Pancreas (tissue), 10 donors: Measurements from ENCODE around the gene MAN1A1. TPM values are rescaled to one million over a fixed set of nuclear protein-coding genes. Genes with fewer than 3 reads are reported as not detected.

Experiments
- ATAC-seq, 4 donors: fragments of 200-7000 bp; cut with Tn5 transposase; one replicate each; pipeline versions ENCODE4 v1.8.0 to v1.9.1; 2020; ENCODE audit warnings: mild to moderate bottlenecking in 4 of 4, moderate library complexity in 4 of 4
- DNase-seq, 6 donors: peaks; one replicate each; pipeline ENCODE4 v3.0.0-alpha.2; 2020
- FAIRE-seq: peaks from 2 replicates; lab custom pipeline; 2012; peaks lifted over from hg19 to GRCh38; lab: Jason Lieb, UNC
- H3K27ac ChIP-seq, 4 donors: fragments of 200-600 bp; sonication (generic); 1 replicate in 3 of 4; 2 replicates in 1 of 4; pipeline versions ENCODE4 v1.5.0 to v1.8.0; 2020
- H3K27me3 ChIP-seq, 4 donors: fragments of 200-600 bp; one replicate each; pipeline ENCODE4 v1.8.0; 2021
- H3K36me3 ChIP-seq, 3 donors: fragments of 200-600 bp; sonication (generic) in 1 of 3; one replicate each; pipeline versions ENCODE4 v1.5.0 to v1.8.0; 2020 to 2021
- H3K4me1 ChIP-seq, 3 donors: fragments of 200-600 bp; one replicate each; pipeline ENCODE4 v1.8.0; 2021
- H3K4me3 ChIP-seq, 4 donors: fragments of 200-600 bp; sonication (generic) in 2 of 4; one replicate each; pipeline versions ENCODE4 v1.5.0 to v1.8.0; 2020 to 2021
- H3K9me3 ChIP-seq, 4 donors: fragments of 200-600 bp; one replicate each; pipeline ENCODE4 v1.8.0; 2021
- CTCF ChIP-seq, 4 donors: fragments of 200-600 bp; sonication (generic) in 3 of 4; IDR thresholded peaks; one replicate each; pipeline versions ENCODE4 v1.5.0 to v1.8.0; 2021; ENCODE audit warnings: antibody characterized with exemption in 4 of 4
- WGBS, 2 donors: extraction: QIAGEN DNeasy Blood & Tissue Kit; methylation state at CpG; one replicate each; pipeline ENCODE4 v1.1.7; 2013; 5-methylcytosine and 5-hydroxymethylcytosine counted together
- intact Hi-C, 3 donors: fragments of 100-400 bp; cut with DNase I; formaldehyde crosslinking; loops; one replicate each; pipeline versions ENCODE4 v1.11.1 to v1.14.2; 2022
- polyA plus RNA-seq, 2 donors: library from polyadenylated mRNA; stranded (reverse); fragments of 200-250 nt; gene quantifications; one replicate each; pipeline ENCODE4 v1.2.3, GENCODE V29; 2013
- total RNA-seq, 6 donors: library from RNA; stranded (reverse); fragmentation: NEBNext Ultra II Directional in 4 of 6; extraction: Animal tissue kit (Norgen Biotek cat#: 25700) in 4 of 6; gene quantifications; one replicate each; pipeline versions ENCODE4 v1.2.1 to v1.2.4, GENCODE V29; 2021 to 2023
- donor health status: healthy with polysubstance abuse.
- donor health status: DM: no; HTN: no; CAD: no; lungs with moderate emphysema.
- donor health status: DM: no; HTN: no; CAD: no.
- donor health status: control.
- donor health status: control.
- donor health status: Bipolar disorder and iron deficiency.
- donor health status: DM: yes; HTN: yes; CAD: no.
- donor health status: DM: no; HTN: no; CAD: no.
- donor health status: DM: no; HTN: no; CAD: no.
- donor health status: DM: yes; HTN: yes; CAD: no.

MAN1A1 gene
- total and polyA plus RNA-seq, 8 donors, result 11.7 to 86.1 (median 30.7) TPM

- Histone ChIP-seq H3K27ac (no peak overlapping the region), H3K4me1 (peaks cover 0 to 45% (median 27%) of the 10 kb centered on the region in 3 donors), H3K4me3 (no peak overlapping the region), H3K36me3 (no peaks in the 10 kb centered on the region), H3K27me3 (no peaks in the 10 kb centered on the region), H3K9me3 (no peaks in the 10 kb centered on the region)
- peak; percentile 74 to 86 (median 82) for ATAC-seq
- WGBS, 2 donors, result 66 to 70% methylated on average over 3 of the region's 3 CpGs
- TF ChIP-seq CTCF (IDR thresholded peaks at IDR 0.05), result peak in 2 of 4 donors; percentile 30 to 46
- no peak for DNase-seq
- no peak for FAIRE-seq
- intact Hi-C loops, result no loop called here
Measured at GRCh38 chr6:119333707-119334295, 15.8 kb downstream of the MAN1A1 start.

- no peaks in the 10 kb centered on the region for H3K36me3 ChIP-seq
- WGBS, 2 donors, result 70 to 78% methylated on average over 5 of the region's 5 CpGs
- intact Hi-C loops, result no loop called here
Measured at GRCh38 chr6:119333063-119333609, 16.4 kb downstream of the MAN1A1 start.

DNA sequence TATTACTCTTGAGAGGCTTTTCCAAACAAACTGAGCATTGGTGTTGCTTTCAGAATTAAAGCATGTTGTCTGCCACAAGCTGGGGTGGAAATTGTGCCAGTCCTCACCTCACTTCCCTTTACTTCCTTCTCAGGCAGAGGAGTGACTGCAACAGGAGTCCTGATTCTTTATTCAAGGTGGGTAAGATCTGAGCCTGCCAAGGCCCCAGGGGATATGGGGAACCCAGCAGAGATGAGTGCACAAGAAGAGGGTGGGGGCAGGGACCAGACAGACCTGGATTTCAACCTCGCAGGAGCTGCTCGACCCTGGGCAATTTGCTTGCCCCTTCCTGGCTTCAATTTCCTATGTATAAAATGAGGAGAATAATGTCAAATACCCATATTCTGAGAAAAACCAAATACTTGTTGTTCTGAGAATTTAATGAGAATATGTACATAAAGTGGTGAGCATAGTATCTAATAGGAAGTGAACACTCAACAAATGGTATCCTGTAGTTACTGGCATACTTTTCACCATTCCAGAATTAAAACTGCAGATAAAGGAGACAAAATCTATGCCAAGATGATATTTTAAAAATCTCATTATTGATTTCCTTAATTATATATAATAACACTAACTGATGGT is 17.8 kb downstream of the MAN1A1 start:
- DNase-seq, result no peak
- H3K9me3 ChIP-seq, result no peaks in the 10 kb centered on the region
- no peak for FAIRE-seq
- no peak overlapping the region for H3K4me3 ChIP-seq
- 61 to 63% methylated on average over 2 of the region's 2 CpGs for WGBS, 2 donors
- no peak overlapping the region for H3K27ac ChIP-seq
- intact Hi-C loops, result no loop called here
- H3K27me3 ChIP-seq, result no peaks in the 10 kb centered on the region
- peaks cover 0 to 27% (median 20%) of the 10 kb centered on the region in 3 donors for H3K4me1 ChIP-seq
- ATAC-seq, result no peak
- H3K36me3 ChIP-seq, result no peaks in the 10 kb centered on the region
- no peak for TF ChIP-seq CTCF (IDR thresholded peaks at IDR 0.05)

More at GRCh38 chr6:119333063-119333609, 16.4 kb downstream of the MAN1A1 start:
- peaks cover 0 to 38% (median 27%) of the 10 kb centered on the region in 3 donors for H3K4me1 ChIP-seq
- no peak overlapping the region for H3K27ac ChIP-seq
- no peaks in the 10 kb centered on the region for H3K27me3 ChIP-seq
- ATAC-seq, result no peak
- no peak for DNase-seq
- FAIRE-seq, result no peak
- TF ChIP-seq CTCF (IDR thresholded peaks at IDR 0.05), result no peak
- no peak overlapping the region for H3K4me3 ChIP-seq
- H3K9me3 ChIP-seq, result no peaks in the 10 kb centered on the region

GRCh38 chr6:119330520-119331113 is 18.9 kb downstream of the MAN1A1 start:
- no peaks in the 10 kb centered on the region for H3K36me3 ChIP-seq
- intact Hi-C loops, result no loop called here
- no peak for FAIRE-seq
- no peak overlapping the region for H3K27ac ChIP-seq
- no peaks in the 10 kb centered on the region for H3K9me3 ChIP-seq
- no peak overlapping the region for H3K4me3 ChIP-seq
- ATAC-seq, result no peak
- TF ChIP-seq CTCF (IDR thresholded peaks at IDR 0.05), result no peak
- DNase-seq, result no peak
- H3K4me1 ChIP-seq, result peaks cover 0 to 23% (median 20%) of the 10 kb centered on the region in 3 donors
- 90 to 93% methylated on average over 4 of the region's 4 CpGs for WGBS, 2 donors
- no peaks in the 10 kb centered on the region for H3K27me3 ChIP-seq
